ENCODE data around the gene GPR162. TPM values are rescaled to one million over a fixed set of nuclear protein-coding genes. Genes with fewer than 3 reads are reported as not detected.

GPR162 gene
- total and polyA plus RNA-seq, 10 of the 15 experiments (the other 5 are each of a cell fraction or from before 2014, with no cell fraction given) = not detected

GRCh38 chr12:6782850-6783566, 38.6 kb upstream of the GPR162 start:
- no peaks in the 10 kb centered on the region for H4K20me1 ChIP-seq (ENCODE audit: control insufficient read depth, insufficient read depth)
- TF ChIP-seq TCF7 (IDR thresholded peaks at IDR 0.05; ENCODE audit: borderline replicate concordance) (no peak), PKNOX1 (IDR thresholded peaks at IDR 0.05) (no peak), RBBP5 (conservative IDR thresholded peaks at IDR 0.05) (no peak), SUPT20H (IDR thresholded peaks at IDR 0.05; ENCODE audit: borderline replicate concordance, control insufficient read depth, low read depth, low read length) (no peak), LARP7 (IDR thresholded peaks at IDR 0.05) (no peak), NRF1 (conservative IDR thresholded peaks at IDR 0.05; ENCODE audit: low read depth, low read length) (no peak), TARDBP (IDR thresholded peaks at IDR 0.05; ENCODE audit: borderline replicate concordance) (no peak), IRF4 (IDR thresholded peaks at IDR 0.05; ENCODE audit: low read depth, low read length) (no peak), STAT3 (IDR thresholded peaks at IDR 0.05; ENCODE audit: low read depth, low read length) (no peak), SMAD1 (IDR thresholded peaks at IDR 0.05; ENCODE audit: low read depth, partially characterized antibody) (no peak), POU2F2 (IDR thresholded peaks at IDR 0.05; ENCODE audit: borderline replicate concordance, low read depth, low read length) (no peak)
- H3K79me2 ChIP-seq (ENCODE audit: control insufficient read depth, insufficient read depth, low read length) = no peaks in the 10 kb centered on the region
- ATAC-seq (no peak), DNase-seq (ENCODE audit: low read depth, low spot score) (no peak), FAIRE-seq (no peak)
- H3K4me2 ChIP-seq (ENCODE audit: control insufficient read depth, insufficient read depth) = no peak overlapping the region
- no peak overlapping the region for H3K9ac ChIP-seq (ENCODE audit: control insufficient read depth, insufficient read depth, low read length)
- peaks cover 12% of the 10 kb centered on the region; the same call in 1 of the 2 replicates for H3K4me1 ChIP-seq (ENCODE audit: control insufficient read depth, insufficient read depth, low read length)
- H3K9me3 ChIP-seq (replicated peaks; ENCODE audit: control insufficient read depth, insufficient read depth, low read length) = no peaks in the 10 kb centered on the region
- RAD21 ChIA-PET (ENCODE audit: unreplicated experiment) = interaction anchor here (1.0 to 5.4 kb wide), 3 partner anchors 10 to 317 kb away, joined by 3 to 42 read pairs (median 4); partner anchors contain the start of gene MLF2
- in situ Hi-C loops (cut with MboI) = no loop called here
- WGBS (ENCODE audit: insufficient coverage, insufficient replicate concordance, low lambda C conversion rate, missing lambda C conversion rate) = 55% methylated on average over 9 of the region's 10 CpGs
- H3K4me3 ChIP-seq = no peak overlapping the region
- intact Hi-C loops (cut with micrococcal nuclease; ENCODE audit: unreplicated experiment) = no loop called here
- POLR2A ChIA-PET = interaction anchor here (0.5 to 1.4 kb wide), 3 partner anchors 10 to 94 kb away, joined by 4 to 12 read pairs (median 5); partner anchors contain the start of gene ZNF384
- no peaks in the 10 kb centered on the region for H3K36me3 ChIP-seq (ENCODE audit: control insufficient read depth in 2 of 2, insufficient read depth in 2 of 2, low read length in 1 of 2)
- no peaks in the 10 kb centered on the region for H3K27me3 ChIP-seq (replicated peaks in 1 of 2; ENCODE audit: control insufficient read depth in 2 of 2, insufficient read depth in 2 of 2, low read length in 1 of 2)
- H3K27ac ChIP-seq (ENCODE audit: control insufficient read depth, insufficient read depth) = no peak overlapping the region
- CTCF ChIA-PET = interaction anchor here (0.7 to 3.3 kb wide), 6 partner anchors 13 to 229 kb away, joined by 3 to 17 read pairs (median 4); partner anchors contain the start of gene MLF2
- H2AFZ ChIP-seq (ENCODE audit: control insufficient read depth, low read depth, low read length) = no peak overlapping the region
- SMC1A ChIA-PET (ENCODE audit: uncharacterized antibody, unreplicated experiment) = interaction anchor here (1.1 to 6.6 kb wide), 3 partner anchors 9 to 29 kb away, joined by 4 to 84 read pairs (median 7); partner anchors contain the start of genes MLF2 and PTMS
- BruUV-seq (replicated peaks) = no TSS peak

Data from GM12878 (cell line).